ENCODE data around the gene PER1.

Gene PER1

GRCh38 chr17:8138672-8139371 lies 13.4 kb downstream of the PER1 start:
- DNase-seq (ENCODE audit: low spot score) = peak; percentile 90

- no peak for DNase-seq (ENCODE audit: low spot score)
Observed at GRCh38 chr17:8138374-8138671, 13.9 kb downstream of the PER1 start.

DNA sequence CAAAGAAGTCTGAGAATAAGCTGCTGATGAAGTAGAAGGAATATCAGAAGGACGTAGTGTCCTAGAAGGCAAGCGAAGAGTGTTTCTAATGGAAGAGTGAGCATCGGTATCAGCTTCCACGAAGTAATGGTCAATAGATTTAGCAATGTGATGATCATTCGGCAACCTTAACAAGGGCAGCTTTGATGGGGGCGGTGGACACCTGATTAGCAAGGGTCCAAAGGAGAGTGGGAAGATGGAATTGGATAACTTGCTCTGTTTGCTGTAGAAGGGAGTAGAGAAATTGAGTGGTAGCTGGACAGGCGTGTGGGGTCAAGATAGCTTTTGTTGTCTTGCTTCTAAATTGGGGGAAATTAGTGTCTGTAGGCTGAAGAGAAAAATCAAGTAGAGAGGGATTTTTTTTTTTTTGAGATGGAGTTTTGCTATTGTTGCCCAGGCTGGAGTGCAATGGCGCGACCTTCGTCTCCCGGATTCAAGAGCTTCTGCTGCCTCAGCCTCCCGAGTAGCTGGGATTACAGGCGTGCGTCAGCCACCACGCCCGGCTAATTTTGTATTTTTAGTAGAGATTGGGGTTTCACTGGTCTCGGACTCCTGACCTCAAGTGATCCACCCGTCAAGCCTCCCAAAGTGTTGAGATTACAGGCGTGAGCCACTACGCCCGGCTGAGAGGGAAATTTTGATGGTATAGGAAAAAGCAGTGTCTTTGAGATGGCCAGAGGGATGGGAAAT lies 14.4 kb downstream of the PER1 start:
- no peak for DNase-seq (ENCODE audit: low spot score)

DNA sequence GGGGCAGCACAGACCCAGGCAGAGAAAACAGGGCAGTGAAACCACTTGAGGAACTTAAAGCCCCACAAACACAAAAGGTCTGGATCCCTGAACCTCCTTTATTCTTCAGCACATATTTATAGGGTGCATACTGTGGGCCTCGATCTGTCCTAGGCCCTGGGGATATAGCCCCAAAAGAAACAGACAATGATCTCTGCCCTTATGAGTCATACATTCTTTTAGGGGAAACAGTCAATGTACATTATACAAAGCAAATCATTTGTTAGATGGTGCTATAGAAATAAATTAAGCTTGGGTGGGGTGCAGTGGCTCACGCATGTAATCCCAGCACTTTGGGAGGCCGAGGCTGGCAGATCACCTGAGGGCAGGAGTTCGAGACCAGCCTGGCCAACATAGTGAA lies 18.3 kb downstream of the PER1 start:
- DNase-seq (ENCODE audit: low spot score) = no peak

DNA sequence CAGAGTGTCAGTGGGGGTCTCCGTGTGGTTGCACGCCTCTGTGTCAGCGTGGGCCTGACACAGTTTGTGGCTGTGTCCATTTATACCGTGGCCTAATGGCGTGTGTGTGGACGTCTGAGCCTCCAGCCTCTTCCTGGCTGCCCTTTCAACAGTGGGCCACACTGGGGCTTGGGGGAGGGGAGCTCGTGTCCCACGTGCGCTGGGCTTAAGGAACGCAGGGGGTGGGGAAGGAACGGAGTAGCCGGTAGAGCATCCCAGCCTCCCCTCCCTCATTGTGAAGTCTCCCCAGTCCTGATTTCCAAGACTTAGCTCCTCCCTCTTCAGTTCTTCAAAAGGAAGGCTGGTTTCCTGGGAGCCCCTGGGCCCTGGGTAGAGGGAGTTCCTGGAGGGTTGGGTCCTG lies 18.8 kb downstream of the PER1 start:
- no peak for DNase-seq (ENCODE audit: low spot score)

DNA sequence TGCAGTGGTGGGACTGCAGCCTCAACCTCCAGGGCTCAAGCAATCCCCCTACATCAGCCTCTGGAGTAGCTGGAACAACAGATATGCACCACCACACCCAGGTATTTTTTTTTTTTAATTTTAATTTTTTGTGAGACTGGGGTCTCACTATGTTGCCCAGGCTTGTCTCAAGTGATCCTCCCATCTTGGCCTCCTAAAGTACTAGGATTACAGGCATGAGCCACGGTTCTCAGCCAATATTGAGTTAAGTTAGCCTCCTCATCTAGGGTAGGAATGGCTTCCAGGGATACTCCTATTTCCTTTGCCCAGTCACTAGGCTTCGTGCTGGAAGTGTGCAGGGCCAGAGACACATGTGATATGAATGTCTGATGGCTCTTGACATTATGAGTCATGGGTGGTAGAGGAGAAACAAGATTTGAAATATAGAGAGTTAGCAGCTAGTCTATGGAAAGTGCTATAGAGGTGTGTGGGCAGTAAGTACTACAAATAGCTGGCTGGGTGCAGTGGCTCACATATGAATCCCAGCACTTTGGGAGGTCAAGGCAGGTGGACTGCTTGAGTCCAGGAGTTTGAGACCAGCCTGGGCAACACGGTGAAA lies 20.3 kb downstream of the PER1 start:
- no peak for DNase-seq (ENCODE audit: low spot score)

GRCh38 chr17:8128125-8128784 lies 23.9 kb downstream of the PER1 start:
- no peak for DNase-seq (ENCODE audit: low spot score)

DNA sequence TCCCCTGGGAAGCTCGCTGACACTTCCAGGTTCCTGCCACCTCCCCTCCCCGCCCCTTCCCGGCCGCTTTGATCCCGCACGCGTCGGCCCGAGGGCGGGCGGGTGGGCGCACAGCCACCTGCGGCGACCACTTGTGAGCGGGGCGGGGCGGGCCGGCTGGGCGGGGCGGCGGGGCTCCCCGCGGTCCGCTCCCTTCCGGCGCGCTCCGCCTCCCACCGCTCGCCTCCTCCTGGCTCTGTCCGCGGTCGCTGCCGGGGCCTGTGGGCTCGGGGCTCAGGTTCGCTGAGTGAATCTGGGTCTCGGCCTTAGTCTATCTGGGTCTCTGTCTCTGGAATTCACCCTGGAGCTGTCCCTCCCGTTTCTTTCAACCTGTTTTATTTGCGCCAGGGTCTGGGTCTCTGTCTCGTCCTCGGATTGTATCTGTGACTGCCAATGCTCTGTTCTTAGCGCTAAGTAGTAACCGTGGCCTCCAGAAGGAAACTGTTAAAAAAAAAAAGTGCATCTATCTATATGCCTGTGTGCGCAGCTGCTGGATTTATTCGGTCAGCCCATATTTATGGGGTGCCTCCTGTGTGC lies 25.6 kb downstream of the PER1 start:
- DNase-seq (ENCODE audit: low spot score) = peak; percentile 79

GRCh38 chr17:8125947-8126490 lies 26.2 kb downstream of the PER1 start:
- peak; percentile 20 for DNase-seq (ENCODE audit: low spot score)

DNA sequence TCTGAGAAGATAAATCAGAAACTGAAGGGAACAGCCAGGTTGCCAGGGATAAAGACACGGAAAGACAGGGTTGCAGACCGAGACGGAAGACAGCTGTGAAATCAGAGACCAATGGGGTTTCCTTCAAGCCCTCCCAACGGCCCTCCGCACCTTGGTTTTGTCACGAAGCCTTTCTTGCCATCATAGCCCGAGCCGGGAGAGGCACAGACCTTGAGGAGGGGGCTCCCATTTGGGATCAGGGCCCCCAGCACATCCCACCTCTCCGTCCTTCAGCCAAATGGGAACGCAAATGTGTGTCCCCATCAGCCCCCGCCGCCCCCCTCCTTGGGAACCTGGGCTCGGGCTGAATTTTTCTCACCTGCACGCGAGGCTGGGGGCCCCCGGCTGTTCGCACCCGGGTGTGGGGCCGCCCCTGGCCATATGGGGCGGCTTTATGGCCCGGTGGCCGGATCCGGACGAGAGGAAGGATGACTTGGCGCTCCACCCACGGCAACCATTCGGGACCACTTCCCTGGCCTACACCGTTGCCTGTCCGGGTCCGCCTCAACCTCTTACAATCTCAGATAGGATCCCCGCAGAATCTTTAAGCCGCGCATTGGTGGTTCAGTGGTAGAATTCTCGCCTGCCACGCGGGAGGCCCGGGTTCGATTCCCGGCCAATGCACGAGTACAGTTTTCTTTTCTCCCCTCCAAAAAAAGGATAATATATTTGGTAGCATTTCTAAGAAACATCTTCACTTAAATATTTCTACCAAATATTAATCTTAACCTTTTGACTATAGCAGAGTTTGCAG lies 26.9 kb downstream of the PER1 start:
- peak; percentile 72 for DNase-seq (ENCODE audit: low spot score)

GRCh38 chr17:8124350-8125153 lies 27.7 kb downstream of the PER1 start:
- no peak for DNase-seq (ENCODE audit: low spot score)

DNA sequence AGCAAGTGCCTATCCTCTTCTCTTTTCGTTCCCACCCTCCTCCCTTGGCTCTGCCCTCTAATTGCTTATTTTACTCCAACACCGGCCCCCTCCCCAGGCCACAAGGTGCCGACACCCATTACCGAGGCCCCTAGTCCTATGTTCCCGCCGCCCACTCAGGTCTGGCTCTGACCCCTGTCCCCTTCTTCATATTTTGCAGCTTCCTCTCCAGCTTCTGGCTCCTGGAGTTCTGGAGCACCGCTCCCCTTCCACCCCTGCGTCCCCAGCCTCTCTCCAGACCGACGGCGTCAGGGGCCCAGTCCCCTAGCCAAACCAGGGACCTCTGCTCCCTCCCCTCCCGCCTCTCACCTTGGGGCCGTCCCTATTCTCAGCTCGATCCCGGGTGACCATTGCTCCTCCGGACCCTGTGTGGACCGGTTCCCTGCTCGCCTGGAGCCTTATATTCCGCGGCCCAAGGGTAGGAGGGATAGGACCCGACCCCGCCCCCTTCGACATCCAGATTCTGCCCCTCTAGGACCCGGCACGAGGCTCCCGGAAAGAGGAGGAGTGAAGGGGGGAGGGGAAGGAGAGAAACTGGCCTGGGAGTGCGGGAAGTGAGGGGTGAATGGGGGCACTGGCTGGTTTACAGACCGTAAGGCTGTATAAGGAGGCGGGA lies 28.4 kb downstream of the PER1 start, which contains the start of gene HES7:
Gene HES7, minus strand, starts transcription at position 412 of the 655 bp plus-strand sequence. Its CDS starts 22 bp downstream, at position 390.
- DNase-seq (ENCODE audit: low spot score) = no peak

GRCh38 chr17:8122924-8123694 lies 29.1 kb downstream of the PER1 start:
- peak; percentile 40 for DNase-seq (ENCODE audit: low spot score)

DNA sequence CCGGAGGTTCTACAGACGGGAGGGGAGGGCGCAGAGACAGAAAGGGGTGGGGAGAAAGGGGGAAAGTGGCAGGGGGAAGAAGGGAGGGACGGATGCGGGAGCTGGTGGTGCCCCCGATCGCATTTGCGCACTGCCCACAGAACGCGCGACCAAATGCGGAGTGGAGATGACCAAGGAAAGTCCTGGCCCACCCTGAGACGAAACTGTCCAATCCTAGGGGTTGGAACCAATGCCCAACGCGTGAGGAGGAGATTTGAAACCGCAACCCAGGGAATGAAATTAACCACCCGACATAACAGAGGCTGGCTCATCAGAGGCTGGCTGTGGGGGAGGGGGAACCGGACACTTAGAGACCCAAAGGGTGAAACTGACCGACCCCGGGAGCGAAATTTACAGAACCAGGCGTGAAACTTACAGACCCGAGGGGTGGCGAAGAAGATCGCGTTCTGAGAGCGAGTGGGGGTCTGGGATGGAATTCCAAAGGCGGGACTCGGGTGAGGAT lies 29.7 kb downstream of the PER1 start:
- peak; percentile 49 for DNase-seq (ENCODE audit: low spot score)

DNA sequence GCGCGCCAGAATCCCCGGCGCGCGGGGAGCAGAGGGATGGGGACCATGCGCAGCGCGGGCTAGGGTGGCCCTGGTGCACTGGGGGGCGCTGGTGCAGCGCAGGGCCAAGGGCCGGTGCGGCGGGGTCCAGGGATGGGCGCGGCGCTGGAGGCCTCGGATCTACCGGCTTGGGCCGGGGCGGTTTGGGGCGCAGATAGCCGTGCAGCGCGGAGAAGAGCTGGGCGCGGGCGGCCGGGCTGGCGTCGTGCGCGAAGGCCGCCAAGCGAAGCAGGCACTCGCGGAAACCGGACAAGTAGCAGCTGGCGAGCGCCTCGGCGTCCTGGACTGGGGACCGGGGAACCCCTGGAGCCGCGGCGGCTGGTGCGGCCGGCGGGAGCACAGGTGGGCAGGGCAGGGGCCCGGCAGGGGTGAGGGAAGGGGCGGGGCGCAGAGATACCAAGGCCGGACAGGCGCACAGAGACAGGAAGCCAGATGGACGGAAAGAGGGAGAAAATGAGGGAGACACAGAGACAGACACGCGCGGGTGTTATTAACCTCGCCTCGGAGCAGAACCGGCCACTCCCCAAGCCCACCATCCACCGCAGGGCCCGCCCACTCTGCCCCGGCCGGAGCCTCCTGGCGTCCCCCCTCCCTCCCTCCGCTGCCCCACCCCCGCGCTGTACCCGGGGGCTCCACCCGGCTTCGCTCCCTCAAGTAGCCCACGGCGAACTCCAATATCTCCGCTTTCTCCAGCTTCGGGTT lies 30.4 kb downstream of the PER1 start:
- peak; percentile 72 for DNase-seq (ENCODE audit: low spot score)

DNA sequence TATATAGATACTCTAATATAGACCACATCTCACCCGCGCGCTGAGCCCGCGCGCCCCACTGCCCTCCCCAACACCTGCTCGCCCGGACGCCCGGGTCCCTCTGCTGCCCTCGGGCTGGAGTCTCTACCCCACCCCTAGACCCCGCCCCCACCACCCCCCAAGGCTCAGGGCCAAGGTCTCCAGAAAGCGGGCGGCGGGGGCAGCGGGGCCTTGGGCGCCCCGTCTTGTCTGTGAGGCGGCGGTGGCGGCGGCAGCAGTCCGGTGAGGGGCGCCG lies 30.9 kb downstream of the PER1 start:
- no peak for DNase-seq (ENCODE audit: low spot score)

DNA sequence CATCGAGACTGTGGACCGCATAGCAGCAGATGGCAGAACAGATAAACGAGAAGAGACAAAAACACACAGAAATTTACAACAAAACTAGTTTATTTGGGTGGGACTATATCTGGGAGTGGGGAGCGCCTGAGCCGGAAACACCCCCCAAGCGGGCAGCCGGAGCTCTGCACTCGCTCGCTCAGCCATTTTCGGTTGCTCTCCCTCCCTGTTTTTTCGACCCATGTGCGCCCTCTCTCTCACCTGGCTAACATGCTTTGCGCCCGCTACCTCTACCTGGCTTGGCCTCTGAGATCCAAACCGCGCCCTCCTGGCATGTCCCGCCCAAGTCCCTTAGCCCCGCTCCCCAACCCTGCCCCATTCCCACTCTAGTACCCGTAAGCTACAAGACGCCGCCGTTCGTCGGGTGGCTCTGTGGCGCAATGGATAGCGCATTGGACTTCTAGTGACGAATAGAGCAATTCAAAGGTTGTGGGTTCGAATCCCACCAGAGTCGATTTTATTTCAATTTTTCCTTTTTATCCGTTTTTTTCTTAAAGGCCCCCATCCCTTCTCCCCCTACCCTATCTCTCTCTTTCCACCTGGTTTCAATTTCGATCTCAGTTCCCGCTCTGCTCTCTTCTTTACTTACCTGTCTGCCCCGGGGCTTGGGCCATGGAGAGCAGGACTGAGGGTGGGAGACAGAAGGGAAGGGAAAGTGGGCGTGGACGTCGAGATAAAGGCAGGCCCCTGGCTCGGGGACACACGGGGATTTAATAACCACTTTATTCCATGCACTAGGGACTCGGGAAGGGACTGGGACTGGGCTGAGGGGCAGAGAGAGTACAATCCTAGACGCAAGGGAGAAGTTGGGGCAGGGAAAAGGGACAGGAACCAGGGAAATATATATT lies 31.4 kb downstream of the PER1 start:
- DNase-seq (ENCODE audit: low spot score) = peak; percentile 65
